ENCODE data around the gene SLC44A3.

- TF ChIP-seq POLR2AphosphoS5 (IDR thresholded peaks at IDR 0.05; ENCODE audit: borderline replicate concordance, low read depth, low read length) (no peak), EZH2 (IDR thresholded peaks at IDR 0.05) (no peak), FOXP2 (optimal IDR thresholded peaks at IDR 0.05; ENCODE audit: control extremely low read depth, extremely low read length, insufficient read depth) (no peak)
Measured at GRCh38 chr1:94825936-94826335, 5.8 kb downstream of the SLC44A3 start.

All from SK-N-MC (cell line).